ENCODE results near the gene PBX2.

GRCh38 chr6:32210191-32210601 lies 20.2 kb upstream of the PBX2 start:
- no peak for TF ChIP-seq YY1 (IDR thresholded peaks at IDR 0.05; ENCODE audit: insufficient read depth, insufficient read length)
- TF ChIP-seq ZNF274 (IDR thresholded peaks at IDR 0.05; ENCODE audit: low read depth, low read length) = no peak
- TF ChIP-seq SUZ12 (IDR thresholded peaks at IDR 0.05; ENCODE audit: extremely low read depth, insufficient read depth, insufficient read length) = no peak
